ENCODE data around the gene SGPP1. TPM values are rescaled to one million over a fixed set of nuclear protein-coding genes. Genes with fewer than 3 reads are reported as not detected.

The SGPP1 gene
- total RNA-seq, 2 donors from 2014 or later: 23.1 to 24.4 TPM

DNA sequence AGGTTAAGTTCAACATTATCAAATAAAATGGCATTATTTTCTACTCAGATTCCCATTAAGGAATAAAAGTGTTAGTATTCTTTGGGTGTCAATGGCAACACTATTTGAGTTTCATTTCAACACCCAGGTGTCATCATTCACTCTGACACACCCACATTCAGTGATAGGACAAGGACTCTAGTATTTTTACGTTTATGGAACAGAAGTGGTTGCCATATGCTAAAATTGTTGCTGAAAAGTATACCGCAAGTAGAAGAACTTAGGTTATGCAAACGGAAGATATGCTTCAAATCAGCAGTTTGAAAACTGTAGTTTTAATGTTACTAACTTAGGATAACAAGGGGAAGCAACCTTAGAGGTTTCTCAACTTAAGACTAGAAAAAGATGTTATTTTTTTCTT, 20.0 kb upstream of the SGPP1 start:
- TF ChIP-seq POLR2A (IDR thresholded peaks at IDR 0.05): no peak
- TF ChIP-seq, protein P1, sequence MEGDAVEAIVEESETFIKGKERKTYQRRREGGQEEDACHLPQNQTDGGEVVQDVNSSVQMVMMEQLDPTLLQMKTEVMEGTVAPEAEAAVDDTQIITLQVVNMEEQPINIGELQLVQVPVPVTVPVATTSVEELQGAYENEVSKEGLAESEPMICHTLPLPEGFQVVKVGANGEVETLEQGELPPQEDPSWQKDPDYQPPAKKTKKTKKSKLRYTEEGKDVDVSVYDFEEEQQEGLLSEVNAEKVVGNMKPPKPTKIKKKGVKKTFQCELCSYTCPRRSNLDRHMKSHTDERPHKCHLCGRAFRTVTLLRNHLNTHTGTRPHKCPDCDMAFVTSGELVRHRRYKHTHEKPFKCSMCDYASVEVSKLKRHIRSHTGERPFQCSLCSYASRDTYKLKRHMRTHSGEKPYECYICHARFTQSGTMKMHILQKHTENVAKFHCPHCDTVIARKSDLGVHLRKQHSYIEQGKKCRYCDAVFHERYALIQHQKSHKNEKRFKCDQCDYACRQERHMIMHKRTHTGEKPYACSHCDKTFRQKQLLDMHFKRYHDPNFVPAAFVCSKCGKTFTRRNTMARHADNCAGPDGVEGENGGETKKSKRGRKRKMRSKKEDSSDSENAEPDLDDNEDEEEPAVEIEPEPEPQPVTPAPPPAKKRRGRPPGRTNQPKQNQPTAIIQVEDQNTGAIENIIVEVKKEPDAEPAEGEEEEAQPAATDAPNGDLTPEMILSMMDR (IDR thresholded peaks at IDR 0.05): no peak
- Histone ChIP-seq H3K4me1 (peaks cover 25% of the 10 kb centered on the region), H3K27me3 (no peaks in the 10 kb centered on the region), H3K27ac (no peak overlapping the region), H3K9me3 (no peaks in the 10 kb centered on the region), H3K36me3 (replicated peaks in 1 of 2; ENCODE audit: insufficient read depth in 1 of 2, low read depth in 2 of 2) (no peaks in the 10 kb centered on the region), H3K4me3 (no peak overlapping the region)
- intact Hi-C loops (cut with DNase I): no loop called here
- ATAC-seq (no peak), DNase-seq (no peak)
- WGBS, 2 donors: 62 to 74% methylated on average over 3 of the region's 3 CpGs

DNA sequence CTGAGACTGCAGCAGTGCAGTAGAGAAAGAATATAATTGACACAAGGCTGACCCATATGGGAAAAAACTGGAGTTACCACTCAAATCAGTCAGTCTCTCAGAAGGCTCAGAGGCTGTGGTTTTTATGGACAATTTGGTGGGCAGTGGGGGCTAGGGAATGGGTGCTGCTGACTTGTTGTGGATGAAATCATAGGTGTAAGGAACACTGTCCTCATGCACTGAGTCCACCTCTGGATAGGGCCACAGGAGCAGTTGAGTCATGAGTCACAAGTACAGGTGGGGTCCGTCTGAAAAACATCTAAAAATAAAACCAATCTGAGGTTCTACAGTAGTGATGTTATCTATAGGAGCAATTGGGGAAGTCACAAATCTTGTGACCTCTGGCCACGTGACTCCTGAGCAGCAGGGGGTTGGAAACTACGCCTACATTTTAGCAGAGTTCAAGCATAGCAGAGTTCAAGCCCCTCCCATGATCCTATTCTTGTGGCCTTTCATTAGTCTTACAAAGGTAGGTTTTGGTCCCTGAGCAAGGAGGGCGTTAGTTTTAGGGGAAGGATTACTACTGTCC, 18.1 kb upstream of the SGPP1 start:
- H3K4me3 ChIP-seq: no peak overlapping the region
- TF ChIP-seq POLR2A (IDR thresholded peaks at IDR 0.05): no peak
- TF ChIP-seq, protein P1 (IDR thresholded peaks at IDR 0.05): no peak
- intact Hi-C loops (cut with DNase I): no loop called here
- H3K4me1 ChIP-seq: peaks cover 20% of the 10 kb centered on the region
- 17 to 21% methylated on average over 4 of the region's 4 CpGs for WGBS, 2 donors
- no peaks in the 10 kb centered on the region for H3K27me3 ChIP-seq
- DNase-seq (peak in 1 of 4 donors; percentile 14), ATAC-seq (no peak)
- no peaks in the 10 kb centered on the region for H3K36me3 ChIP-seq (replicated peaks in 1 of 2; ENCODE audit: insufficient read depth in 1 of 2, low read depth in 2 of 2)
- no peaks in the 10 kb centered on the region for H3K9me3 ChIP-seq
- H3K27ac ChIP-seq: peak overlapping the region in 1 of 4 donors; percentile 6

DNA sequence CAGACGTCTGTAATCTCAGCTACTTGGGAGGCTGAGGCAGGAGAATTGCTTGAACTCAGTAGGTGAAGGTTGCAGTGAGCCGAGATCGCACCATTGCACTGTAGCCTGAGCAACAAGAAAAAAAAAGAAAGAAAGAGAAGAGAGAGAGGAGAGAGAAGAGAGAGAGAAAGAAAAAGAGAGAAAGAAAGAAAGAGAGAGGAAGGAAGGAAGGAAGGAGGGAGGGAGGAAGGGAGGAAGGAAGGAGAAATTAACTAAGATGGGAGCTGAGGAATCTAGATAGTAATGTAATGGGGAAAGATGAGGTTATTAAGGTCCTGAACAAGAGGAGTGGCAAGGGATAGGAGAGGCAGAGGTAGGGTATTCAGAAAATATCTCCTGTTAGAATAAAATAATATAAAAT, 17.4 kb upstream of the SGPP1 start:
- intact Hi-C loops (cut with DNase I): no loop called here
- DNase-seq: no peak
- peaks cover 20% of the 10 kb centered on the region for H3K4me1 ChIP-seq
- H3K36me3 ChIP-seq (replicated peaks in 1 of 2; ENCODE audit: insufficient read depth in 1 of 2, low read depth in 2 of 2): no peaks in the 10 kb centered on the region
- no peak for ATAC-seq
- 84 to 92% methylated on average over 3 of the region's 3 CpGs for WGBS, 2 donors
- no peak overlapping the region for H3K27ac ChIP-seq
- TF ChIP-seq, protein P1 (IDR thresholded peaks at IDR 0.05): no peak
- TF ChIP-seq POLR2A (IDR thresholded peaks at IDR 0.05): no peak
- no peaks in the 10 kb centered on the region for H3K9me3 ChIP-seq
- H3K4me3 ChIP-seq: no peak overlapping the region
- no peaks in the 10 kb centered on the region for H3K27me3 ChIP-seq

DNA sequence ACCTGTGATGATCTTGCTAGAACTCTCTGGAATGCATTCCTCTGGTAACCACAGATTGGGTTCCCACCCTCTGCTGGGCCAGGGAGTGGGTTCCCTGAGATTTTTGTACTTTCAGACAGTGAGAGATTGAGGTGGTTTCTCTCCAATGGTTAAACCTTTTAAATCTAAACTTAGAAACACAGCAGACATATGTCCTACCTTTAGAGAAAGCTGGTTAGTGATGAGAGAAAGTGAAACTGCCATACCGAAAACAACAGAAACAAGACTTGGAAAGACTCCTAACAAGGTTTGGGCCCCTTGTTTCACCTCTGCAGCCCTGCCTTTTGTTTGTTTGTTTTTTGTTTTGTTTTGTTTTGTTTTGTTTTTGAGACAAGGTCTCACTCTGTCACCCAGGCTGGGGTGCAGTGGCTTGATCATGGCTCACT, 9.7 kb upstream of the SGPP1 start:
- Histone ChIP-seq H3K4me3 (no peak overlapping the region), H3K4me1 (peaks cover 8% of the 10 kb centered on the region), H3K27me3 (no peaks in the 10 kb centered on the region), H3K27ac (no peak overlapping the region), H3K9me3 (no peaks in the 10 kb centered on the region), H3K36me3 (replicated peaks in 1 of 2; ENCODE audit: insufficient read depth in 1 of 2, low read depth in 2 of 2) (no peaks in the 10 kb centered on the region)
- DNase-seq: no peak
- 93% methylated on average over 1 of the region's 1 CpG for WGBS, 2 donors
- TF ChIP-seq POLR2A (IDR thresholded peaks at IDR 0.05): no peak
- intact Hi-C loops (cut with DNase I): no loop called here
- ATAC-seq: no peak

DNA sequence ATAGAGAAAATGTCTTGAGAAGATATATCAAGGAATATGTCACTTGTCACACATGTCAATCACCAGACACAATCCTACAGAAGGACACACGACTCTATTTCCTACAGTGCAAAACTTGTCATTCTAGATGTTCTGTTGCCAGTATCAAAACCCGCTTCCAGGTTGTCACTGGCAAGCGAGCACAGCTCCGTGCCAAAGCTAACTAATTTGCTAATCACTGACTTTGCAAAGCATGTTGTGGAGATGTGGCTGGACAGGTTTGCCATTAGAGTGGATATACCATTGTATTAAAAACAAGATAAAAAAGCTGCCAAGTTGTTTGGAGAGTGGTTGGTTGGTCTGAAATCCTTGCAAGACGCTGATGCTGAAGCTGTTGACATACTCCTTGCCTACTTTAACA, 7.9 kb upstream of the SGPP1 start:
- peak; percentile 25 to 55 (median 38) for DNase-seq
- no peak for ATAC-seq
- Histone ChIP-seq H3K4me1 (peaks cover 8% of the 10 kb centered on the region), H3K9me3 (no peaks in the 10 kb centered on the region), H3K4me3 (no peak overlapping the region), H3K27ac (no peak overlapping the region), H3K36me3 (replicated peaks in 1 of 2; ENCODE audit: insufficient read depth in 1 of 2, low read depth in 2 of 2) (no peaks in the 10 kb centered on the region), H3K27me3 (no peaks in the 10 kb centered on the region)
- TF ChIP-seq POLR2A (IDR thresholded peaks at IDR 0.05): no peak
- TF ChIP-seq, protein P1 (IDR thresholded peaks at IDR 0.05): no peak
- intact Hi-C loops (cut with DNase I): no loop called here
- WGBS, 2 donors: 21% methylated on average over 5 of the region's 5 CpGs
